WTC11 (cell line): Measurements from ENCODE around the gene LHX4. TPM values are rescaled to one million over a fixed set of nuclear protein-coding genes. Genes with fewer than 3 reads are reported as not detected.

Source experiments
- ATAC-seq: fragments of 200-7000 bp; cut with Tn5 transposase; 2 replicates; pipeline ENCODE4 v1.10.0; 2021; ENCODE audit warnings: mild to moderate bottlenecking, moderate library complexity
- CTCF ChIA-PET: fragments of 300-600 bp; sonication (Branson Sonifier 250); formaldehyde crosslinking; loops from one replicate; lab custom pipeline; 2021; ENCODE audit warnings: antibody characterized with exemption; lab: Charles Lee
- POLR2A ChIA-PET: fragments of 350-600 bp; sonication (Branson Sonifier 250); formaldehyde crosslinking; loops from one replicate; lab custom pipeline; 2021; ENCODE audit warnings: antibody characterized with exemption; lab: Charles Lee
- DNase-seq: peaks from one replicate; pipeline ENCODE4 v3.0.0; 2021; ENCODE audit warnings: low spot score
- H3K27ac Mint-ChIP-seq: 2 replicates; pipeline ENCODE4 v1.8.0; 2021; ENCODE audit warnings: mixed read lengths
- H3K27me3 Mint-ChIP-seq: 2 replicates; pipeline ENCODE4 v1.8.0; 2021; ENCODE audit warnings: low read depth, mild to moderate bottlenecking, moderate library complexity, mixed read lengths
- H3K36me3 Mint-ChIP-seq: 2 replicates; pipeline ENCODE4 v1.8.0; 2021; ENCODE audit warnings: mixed read lengths
- H3K4me1 Mint-ChIP-seq: 2 replicates; pipeline ENCODE4 v1.8.0; 2022; ENCODE audit warnings: mixed read lengths
- H3K4me3 Mint-ChIP-seq: 2 replicates; pipeline ENCODE4 v1.8.0; 2021; ENCODE audit warnings: mild to moderate bottlenecking, moderate library complexity, mixed read lengths
- H3K9me3 Mint-ChIP-seq: 2 replicates; pipeline ENCODE4 v1.8.0; 2021; ENCODE audit warnings: mixed read lengths
- CREM ChIP-seq: sonication (generic); formaldehyde crosslinking; IDR thresholded peaks from 2 replicates; pipeline ENCODE4 v1.8.1; 2022; ENCODE audit warnings: mild to moderate bottlenecking, missing genetic modification reagents, moderate library complexity
- ELF4 ChIP-seq: sonication (generic); formaldehyde crosslinking; IDR thresholded peaks from 2 replicates; pipeline ENCODE4 v1.8.1; 2022; ENCODE audit warnings: low read depth, mild to moderate bottlenecking, moderate library complexity, missing genetic modification reagents
- ETV6 ChIP-seq: sonication (generic); formaldehyde crosslinking; IDR thresholded peaks from 2 replicates; pipeline ENCODE4 v1.8.1; 2022; ENCODE audit warnings: mild to moderate bottlenecking, missing genetic modification reagents
- MYBL2 ChIP-seq: sonication (generic); formaldehyde crosslinking; IDR thresholded peaks from 2 replicates; pipeline ENCODE4 v1.8.1; 2023; ENCODE audit warnings: mild to moderate bottlenecking, moderate library complexity, missing genetic modification reagents
- NFYB ChIP-seq: sonication (generic); formaldehyde crosslinking; conservative IDR thresholded peaks from 2 replicates; pipeline ENCODE4 v1.8.0; 2022; ENCODE audit warnings: low read depth, missing genetic modification reagents
- RORB ChIP-seq: fragments of 250-450 bp; sonication (Bioruptor Pico); IDR thresholded peaks from 2 replicates; pipeline ENCODE4 v1.9.0; 2021; ENCODE audit warnings: mild to moderate bottlenecking
- SMAD3 ChIP-seq: sonication (generic); formaldehyde crosslinking; IDR thresholded peaks from 2 replicates; pipeline ENCODE4 v1.8.0; 2022; ENCODE audit warnings: missing genetic modification reagents, mild to moderate bottlenecking, borderline replicate concordance
- SP1 ChIP-seq: sonication (generic); formaldehyde crosslinking; conservative IDR thresholded peaks from 2 replicates; pipeline ENCODE4 v1.8.1; 2022; ENCODE audit warnings: missing genetic modification reagents
- TEAD4 ChIP-seq: sonication (generic); formaldehyde crosslinking; IDR thresholded peaks from 2 replicates; pipeline ENCODE4 v1.8.0; 2022; ENCODE audit warnings: mild to moderate bottlenecking, missing genetic modification reagents
- TP53 ChIP-seq: sonication (generic); formaldehyde crosslinking; IDR thresholded peaks from 2 replicates; pipeline ENCODE4 v1.8.1; 2023; ENCODE audit warnings: mild to moderate bottlenecking, missing genetic modification reagents
- total RNA-seq: library from RNA; stranded (reverse); gene quantifications from 3 replicates; pipeline ENCODE4 v1.2.3, GENCODE V29; 2021
- TF ChIP-seq, protein P1 (sequence below): sonication (generic); formaldehyde crosslinking; IDR thresholded peaks from 2 replicates; pipeline ENCODE4 v1.8.0; 2022; ENCODE audit warnings: mild to moderate bottlenecking, missing genetic modification reagents
- TF ChIP-seq, protein P2 (sequence below): sonication (generic); formaldehyde crosslinking; IDR thresholded peaks from 2 replicates; pipeline ENCODE4 v1.8.1; 2022; ENCODE audit warnings: mild to moderate bottlenecking, missing genetic modification reagents, moderate library complexity, borderline replicate concordance
- TF ChIP-seq, protein P3 (sequence below): sonication (generic); formaldehyde crosslinking; IDR thresholded peaks from 2 replicates; pipeline ENCODE4 v1.8.0; 2022; ENCODE audit warnings: missing genetic modification reagents
- TF ChIP-seq, protein P4 (sequence below): sonication (generic); formaldehyde crosslinking; IDR thresholded peaks from 2 replicates; pipeline ENCODE4 v1.8.1; 2023; ENCODE audit warnings: mild to moderate bottlenecking, missing genetic modification reagents, borderline replicate concordance
- TF ChIP-seq, protein P5 (sequence below): sonication (generic); formaldehyde crosslinking; IDR thresholded peaks from 2 replicates; pipeline ENCODE4 v1.8.1; 2023; ENCODE audit warnings: mild to moderate bottlenecking, missing genetic modification reagents, moderate library complexity
- TF ChIP-seq, protein P6 (sequence below): sonication (generic); formaldehyde crosslinking; IDR thresholded peaks from 2 replicates; pipeline ENCODE4 v1.8.0; 2023; ENCODE audit warnings: missing genetic modification reagents, mild to moderate bottlenecking, borderline replicate concordance
- TF ChIP-seq, protein P7 (sequence below): sonication (generic); formaldehyde crosslinking; IDR thresholded peaks from 2 replicates; pipeline ENCODE4 v1.8.1; 2022; ENCODE audit warnings: low read depth, missing genetic modification reagents, borderline replicate concordance

The LHX4 gene
- total RNA-seq, 1 experiment from 2014 or later = 19.2 TPM

DNA sequence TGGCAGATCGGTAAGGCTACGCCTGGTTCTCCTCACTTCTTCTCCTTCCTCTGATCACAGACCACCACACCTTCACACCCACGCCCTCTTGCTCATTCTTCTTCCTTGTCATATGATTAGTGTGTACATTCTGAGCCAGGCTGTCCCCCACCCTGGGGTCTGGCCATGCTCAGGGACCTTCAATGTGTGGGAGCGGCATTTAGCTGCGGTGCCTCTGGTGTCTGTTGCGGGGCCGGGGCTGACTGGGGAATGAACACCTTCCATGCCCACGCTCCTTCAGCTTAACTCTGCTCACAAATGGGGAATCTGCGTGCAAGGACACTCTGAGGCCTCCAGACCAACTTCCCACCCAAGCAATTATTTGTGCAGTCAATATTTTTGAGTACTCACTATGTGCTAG lies 46.0 kb upstream of the LHX4 start (continued):
- TF ChIP-seq, protein P1, sequence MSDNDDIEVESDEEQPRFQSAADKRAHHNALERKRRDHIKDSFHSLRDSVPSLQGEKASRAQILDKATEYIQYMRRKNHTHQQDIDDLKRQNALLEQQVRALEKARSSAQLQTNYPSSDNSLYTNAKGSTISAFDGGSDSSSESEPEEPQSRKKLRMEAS (CRISPR knock-in tag) = no peak
- no peak for TF ChIP-seq CREM (CRISPR knock-in tag)
- TF ChIP-seq NFYB (CRISPR knock-in tag) = no peak
- TF ChIP-seq, protein P2, sequence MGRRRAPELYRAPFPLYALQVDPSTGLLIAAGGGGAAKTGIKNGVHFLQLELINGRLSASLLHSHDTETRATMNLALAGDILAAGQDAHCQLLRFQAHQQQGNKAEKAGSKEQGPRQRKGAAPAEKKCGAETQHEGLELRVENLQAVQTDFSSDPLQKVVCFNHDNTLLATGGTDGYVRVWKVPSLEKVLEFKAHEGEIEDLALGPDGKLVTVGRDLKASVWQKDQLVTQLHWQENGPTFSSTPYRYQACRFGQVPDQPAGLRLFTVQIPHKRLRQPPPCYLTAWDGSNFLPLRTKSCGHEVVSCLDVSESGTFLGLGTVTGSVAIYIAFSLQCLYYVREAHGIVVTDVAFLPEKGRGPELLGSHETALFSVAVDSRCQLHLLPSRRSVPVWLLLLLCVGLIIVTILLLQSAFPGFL (CRISPR knock-in tag) = no peak
- no peak for TF ChIP-seq ETV6 (CRISPR knock-in tag)
- TF ChIP-seq, protein P3, sequence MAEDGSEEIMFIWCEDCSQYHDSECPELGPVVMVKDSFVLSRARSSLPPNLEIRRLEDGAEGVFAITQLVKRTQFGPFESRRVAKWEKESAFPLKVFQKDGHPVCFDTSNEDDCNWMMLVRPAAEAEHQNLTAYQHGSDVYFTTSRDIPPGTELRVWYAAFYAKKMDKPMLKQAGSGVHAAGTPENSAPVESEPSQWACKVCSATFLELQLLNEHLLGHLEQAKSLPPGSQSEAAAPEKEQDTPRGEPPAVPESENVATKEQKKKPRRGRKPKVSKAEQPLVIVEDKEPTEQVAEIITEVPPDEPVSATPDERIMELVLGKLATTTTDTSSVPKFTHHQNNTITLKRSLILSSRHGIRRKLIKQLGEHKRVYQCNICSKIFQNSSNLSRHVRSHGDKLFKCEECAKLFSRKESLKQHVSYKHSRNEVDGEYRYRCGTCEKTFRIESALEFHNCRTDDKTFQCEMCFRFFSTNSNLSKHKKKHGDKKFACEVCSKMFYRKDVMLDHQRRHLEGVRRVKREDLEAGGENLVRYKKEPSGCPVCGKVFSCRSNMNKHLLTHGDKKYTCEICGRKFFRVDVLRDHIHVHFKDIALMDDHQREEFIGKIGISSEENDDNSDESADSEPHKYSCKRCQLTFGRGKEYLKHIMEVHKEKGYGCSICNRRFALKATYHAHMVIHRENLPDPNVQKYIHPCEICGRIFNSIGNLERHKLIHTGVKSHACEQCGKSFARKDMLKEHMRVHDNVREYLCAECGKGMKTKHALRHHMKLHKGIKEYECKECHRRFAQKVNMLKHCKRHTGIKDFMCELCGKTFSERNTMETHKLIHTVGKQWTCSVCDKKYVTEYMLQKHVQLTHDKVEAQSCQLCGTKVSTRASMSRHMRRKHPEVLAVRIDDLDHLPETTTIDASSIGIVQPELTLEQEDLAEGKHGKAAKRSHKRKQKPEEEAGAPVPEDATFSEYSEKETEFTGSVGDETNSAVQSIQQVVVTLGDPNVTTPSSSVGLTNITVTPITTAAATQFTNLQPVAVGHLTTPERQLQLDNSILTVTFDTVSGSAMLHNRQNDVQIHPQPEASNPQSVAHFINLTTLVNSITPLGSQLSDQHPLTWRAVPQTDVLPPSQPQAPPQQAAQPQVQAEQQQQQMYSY = no peak
- no peak for TF ChIP-seq TP53 (CRISPR knock-in tag)
- no peak for TF ChIP-seq MYBL2
- no peak for TF ChIP-seq SP1

DNA sequence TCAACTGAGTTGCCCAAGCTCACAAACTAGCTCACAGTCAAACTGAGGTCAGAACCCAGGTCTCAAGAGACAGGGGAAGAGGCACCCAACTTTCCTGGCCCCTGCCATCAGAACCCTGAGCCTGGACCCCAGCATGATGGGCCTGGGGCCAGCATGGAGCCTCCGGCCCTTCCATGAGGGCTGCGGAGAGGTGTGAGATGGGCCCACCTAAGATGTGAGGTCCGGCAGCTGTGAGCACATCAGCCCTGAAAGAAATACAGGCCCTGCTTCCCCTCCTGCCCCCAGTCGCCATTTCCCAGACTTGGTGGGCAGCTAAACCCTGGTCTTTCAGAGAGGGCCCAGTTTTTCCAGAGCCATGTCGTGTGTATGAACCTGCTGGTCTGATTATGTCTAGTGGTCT lies 44.8 kb upstream of the LHX4 start:
- Mint-ChIP-seq H3K4me1 (no peaks in the 10 kb centered on the region), H3K27ac (no peak overlapping the region), H3K27me3 (no peaks in the 10 kb centered on the region), H3K36me3 (peaks cover 20% of the 10 kb centered on the region; the same call in 1 of the 2 replicates), H3K4me3 (no peak overlapping the region), H3K9me3 (no peaks in the 10 kb centered on the region)
- DNase-seq (no peak), ATAC-seq (no peak)
- POLR2A ChIA-PET = no interaction called here
- CTCF ChIA-PET = interaction anchor here (1.1 to 1.2 kb wide), 2 partner anchors 50 to 83 kb away, joined by 3 read pairs; no protein-coding TSS in a partner anchor
- TF ChIP-seq, protein P4, sequence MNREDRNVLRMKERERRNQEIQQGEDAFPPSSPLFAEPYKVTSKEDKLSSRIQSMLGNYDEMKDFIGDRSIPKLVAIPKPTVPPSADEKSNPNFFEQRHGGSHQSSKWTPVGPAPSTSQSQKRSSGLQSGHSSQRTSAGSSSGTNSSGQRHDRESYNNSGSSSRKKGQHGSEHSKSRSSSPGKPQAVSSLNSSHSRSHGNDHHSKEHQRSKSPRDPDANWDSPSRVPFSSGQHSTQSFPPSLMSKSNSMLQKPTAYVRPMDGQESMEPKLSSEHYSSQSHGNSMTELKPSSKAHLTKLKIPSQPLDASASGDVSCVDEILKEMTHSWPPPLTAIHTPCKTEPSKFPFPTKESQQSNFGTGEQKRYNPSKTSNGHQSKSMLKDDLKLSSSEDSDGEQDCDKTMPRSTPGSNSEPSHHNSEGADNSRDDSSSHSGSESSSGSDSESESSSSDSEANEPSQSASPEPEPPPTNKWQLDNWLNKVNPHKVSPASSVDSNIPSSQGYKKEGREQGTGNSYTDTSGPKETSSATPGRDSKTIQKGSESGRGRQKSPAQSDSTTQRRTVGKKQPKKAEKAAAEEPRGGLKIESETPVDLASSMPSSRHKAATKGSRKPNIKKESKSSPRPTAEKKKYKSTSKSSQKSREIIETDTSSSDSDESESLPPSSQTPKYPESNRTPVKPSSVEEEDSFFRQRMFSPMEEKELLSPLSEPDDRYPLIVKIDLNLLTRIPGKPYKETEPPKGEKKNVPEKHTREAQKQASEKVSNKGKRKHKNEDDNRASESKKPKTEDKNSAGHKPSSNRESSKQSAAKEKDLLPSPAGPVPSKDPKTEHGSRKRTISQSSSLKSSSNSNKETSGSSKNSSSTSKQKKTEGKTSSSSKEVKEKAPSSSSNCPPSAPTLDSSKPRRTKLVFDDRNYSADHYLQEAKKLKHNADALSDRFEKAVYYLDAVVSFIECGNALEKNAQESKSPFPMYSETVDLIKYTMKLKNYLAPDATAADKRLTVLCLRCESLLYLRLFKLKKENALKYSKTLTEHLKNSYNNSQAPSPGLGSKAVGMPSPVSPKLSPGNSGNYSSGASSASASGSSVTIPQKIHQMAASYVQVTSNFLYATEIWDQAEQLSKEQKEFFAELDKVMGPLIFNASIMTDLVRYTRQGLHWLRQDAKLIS (CRISPR knock-in tag) = no peak
- TF ChIP-seq SMAD3 (CRISPR knock-in tag) (no peak), ELF4 (CRISPR knock-in tag) (no peak)
- TF ChIP-seq, protein P5, sequence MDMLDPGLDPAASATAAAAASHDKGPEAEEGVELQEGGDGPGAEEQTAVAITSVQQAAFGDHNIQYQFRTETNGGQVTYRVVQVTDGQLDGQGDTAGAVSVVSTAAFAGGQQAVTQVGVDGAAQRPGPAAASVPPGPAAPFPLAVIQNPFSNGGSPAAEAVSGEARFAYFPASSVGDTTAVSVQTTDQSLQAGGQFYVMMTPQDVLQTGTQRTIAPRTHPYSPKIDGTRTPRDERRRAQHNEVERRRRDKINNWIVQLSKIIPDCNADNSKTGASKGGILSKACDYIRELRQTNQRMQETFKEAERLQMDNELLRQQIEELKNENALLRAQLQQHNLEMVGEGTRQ (CRISPR knock-in tag) = no peak

DNA sequence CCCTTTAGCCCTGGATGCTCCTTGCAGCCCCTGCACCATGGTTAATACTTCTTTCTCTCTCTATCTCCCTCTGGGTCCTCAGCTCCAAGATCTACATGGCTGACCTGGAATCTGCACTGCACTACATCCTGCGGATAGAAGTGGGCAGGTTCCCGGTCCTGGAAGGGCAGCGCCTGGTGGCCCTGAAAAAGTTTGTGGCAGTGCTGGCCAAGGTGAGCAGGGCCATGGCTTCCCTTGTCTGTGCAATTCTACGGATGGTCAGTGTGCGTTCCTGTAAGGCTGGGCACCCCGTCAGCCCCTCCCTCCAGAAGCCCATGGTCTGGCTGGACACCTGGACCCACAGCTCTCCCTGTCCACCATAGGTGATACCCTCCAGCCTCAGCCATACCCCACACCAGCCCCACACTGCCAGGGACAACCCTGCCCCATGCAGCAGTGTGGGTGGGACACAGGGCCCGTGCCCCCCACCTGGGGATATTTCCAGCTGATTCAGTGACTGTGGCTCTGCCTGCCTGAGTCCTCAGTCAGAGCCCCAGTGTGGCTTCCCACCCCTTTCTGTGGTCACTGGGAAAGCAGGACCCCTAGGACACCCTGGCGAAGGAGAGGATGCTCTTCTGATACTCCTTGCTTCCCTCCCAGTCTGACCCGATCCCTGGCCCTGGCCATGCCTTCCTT lies 44.0 kb upstream of the LHX4 start:
- ChIA-PET POLR2A (no interaction called here), CTCF (interaction anchor here (1.1 to 3.0 kb wide), 3 partner anchors 45 to 84 kb away, joined by 3 to 34 read pairs (median 3); partner anchors contain the start of gene LHX4)
- no peak for ATAC-seq
- no peak overlapping the region for H3K4me3 Mint-ChIP-seq
- no peak for DNase-seq
- H3K36me3 Mint-ChIP-seq = peaks cover 26% of the 10 kb centered on the region
- no peaks in the 10 kb centered on the region for H3K4me1 Mint-ChIP-seq
- H3K27me3 Mint-ChIP-seq = no peaks in the 10 kb centered on the region
- H3K9me3 Mint-ChIP-seq = no peaks in the 10 kb centered on the region
- no peak overlapping the region for H3K27ac Mint-ChIP-seq
- TF ChIP-seq, protein P6, sequence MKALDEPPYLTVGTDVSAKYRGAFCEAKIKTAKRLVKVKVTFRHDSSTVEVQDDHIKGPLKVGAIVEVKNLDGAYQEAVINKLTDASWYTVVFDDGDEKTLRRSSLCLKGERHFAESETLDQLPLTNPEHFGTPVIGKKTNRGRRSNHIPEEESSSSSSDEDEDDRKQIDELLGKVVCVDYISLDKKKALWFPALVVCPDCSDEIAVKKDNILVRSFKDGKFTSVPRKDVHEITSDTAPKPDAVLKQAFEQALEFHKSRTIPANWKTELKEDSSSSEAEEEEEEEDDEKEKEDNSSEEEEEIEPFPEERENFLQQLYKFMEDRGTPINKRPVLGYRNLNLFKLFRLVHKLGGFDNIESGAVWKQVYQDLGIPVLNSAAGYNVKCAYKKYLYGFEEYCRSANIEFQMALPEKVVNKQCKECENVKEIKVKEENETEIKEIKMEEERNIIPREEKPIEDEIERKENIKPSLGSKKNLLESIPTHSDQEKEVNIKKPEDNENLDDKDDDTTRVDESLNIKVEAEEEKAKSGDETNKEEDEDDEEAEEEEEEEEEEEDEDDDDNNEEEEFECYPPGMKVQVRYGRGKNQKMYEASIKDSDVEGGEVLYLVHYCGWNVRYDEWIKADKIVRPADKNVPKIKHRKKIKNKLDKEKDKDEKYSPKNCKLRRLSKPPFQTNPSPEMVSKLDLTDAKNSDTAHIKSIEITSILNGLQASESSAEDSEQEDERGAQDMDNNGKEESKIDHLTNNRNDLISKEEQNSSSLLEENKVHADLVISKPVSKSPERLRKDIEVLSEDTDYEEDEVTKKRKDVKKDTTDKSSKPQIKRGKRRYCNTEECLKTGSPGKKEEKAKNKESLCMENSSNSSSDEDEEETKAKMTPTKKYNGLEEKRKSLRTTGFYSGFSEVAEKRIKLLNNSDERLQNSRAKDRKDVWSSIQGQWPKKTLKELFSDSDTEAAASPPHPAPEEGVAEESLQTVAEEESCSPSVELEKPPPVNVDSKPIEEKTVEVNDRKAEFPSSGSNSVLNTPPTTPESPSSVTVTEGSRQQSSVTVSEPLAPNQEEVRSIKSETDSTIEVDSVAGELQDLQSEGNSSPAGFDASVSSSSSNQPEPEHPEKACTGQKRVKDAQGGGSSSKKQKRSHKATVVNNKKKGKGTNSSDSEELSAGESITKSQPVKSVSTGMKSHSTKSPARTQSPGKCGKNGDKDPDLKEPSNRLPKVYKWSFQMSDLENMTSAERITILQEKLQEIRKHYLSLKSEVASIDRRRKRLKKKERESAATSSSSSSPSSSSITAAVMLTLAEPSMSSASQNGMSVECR (CRISPR knock-in tag) = no peak
- TF ChIP-seq RORB (no peak), TEAD4 (CRISPR knock-in tag) (no peak)
- TF ChIP-seq, protein P7, sequence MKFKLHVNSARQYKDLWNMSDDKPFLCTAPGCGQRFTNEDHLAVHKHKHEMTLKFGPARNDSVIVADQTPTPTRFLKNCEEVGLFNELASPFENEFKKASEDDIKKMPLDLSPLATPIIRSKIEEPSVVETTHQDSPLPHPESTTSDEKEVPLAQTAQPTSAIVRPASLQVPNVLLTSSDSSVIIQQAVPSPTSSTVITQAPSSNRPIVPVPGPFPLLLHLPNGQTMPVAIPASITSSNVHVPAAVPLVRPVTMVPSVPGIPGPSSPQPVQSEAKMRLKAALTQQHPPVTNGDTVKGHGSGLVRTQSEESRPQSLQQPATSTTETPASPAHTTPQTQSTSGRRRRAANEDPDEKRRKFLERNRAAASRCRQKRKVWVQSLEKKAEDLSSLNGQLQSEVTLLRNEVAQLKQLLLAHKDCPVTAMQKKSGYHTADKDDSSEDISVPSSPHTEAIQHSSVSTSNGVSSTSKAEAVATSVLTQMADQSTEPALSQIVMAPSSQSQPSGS = no peak
